ENCODE data around the gene REP15.

DNA sequence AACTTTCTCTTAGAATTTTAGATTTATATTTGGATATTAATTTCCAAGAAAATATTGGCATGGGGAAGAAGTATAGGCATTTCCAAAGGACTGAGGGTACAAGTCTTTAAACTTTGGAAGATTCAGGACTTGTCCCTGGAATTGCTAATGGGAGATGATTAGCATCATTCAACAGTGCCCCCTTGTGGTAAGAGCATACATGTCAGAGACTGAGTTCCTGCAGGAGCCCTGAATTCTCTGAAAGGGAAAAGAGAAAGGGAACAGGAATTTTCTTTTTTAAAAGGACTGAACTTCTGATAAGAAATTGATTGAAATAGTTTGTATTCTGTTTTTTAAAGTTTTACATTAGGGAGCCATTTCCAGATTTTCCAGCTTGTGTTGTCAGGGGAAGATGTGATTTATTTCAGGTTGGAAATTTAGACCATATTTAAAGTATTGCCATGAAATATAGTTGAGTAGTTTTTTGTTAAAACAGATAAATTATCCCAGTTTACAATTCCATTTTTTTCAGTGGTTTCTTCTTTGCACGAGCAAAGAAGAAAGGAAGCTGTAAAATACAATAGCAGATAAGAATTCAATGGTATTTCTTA lies 44.0 kb upstream of the REP15 start:
- peak; percentile 45 to 80 (median 60) for TF ChIP-seq CTCF (IDR thresholded peaks at IDR 0.05)
- no peak for TF ChIP-seq POLR2A (IDR thresholded peaks at IDR 0.05)
- TF ChIP-seq POLR2AphosphoS5 (IDR thresholded peaks at IDR 0.05; ENCODE audit: insufficient read depth in 1 of 2, low read depth in 1 of 2) = peak in 1 of 2 donors; percentile 55

Data from vagina (tissue), 2 donors.